GM19372 (cell line): ENCODE data around the gene MTMR3.

Experiments used
- ATAC-seq: cut with Tn5 transposase; IDR thresholded peaks from one replicate; pipeline ENCODE4 v1.9.1; 2021; ENCODE audit warnings: mild to moderate bottlenecking, low read depth, moderate library complexity; ENCODE audit not compliant: unreplicated experiment

The MTMR3 gene

GRCh38 chr22:29912605-29913398 is 29.8 kb downstream of the MTMR3 start:
- no peak for ATAC-seq

DNA sequence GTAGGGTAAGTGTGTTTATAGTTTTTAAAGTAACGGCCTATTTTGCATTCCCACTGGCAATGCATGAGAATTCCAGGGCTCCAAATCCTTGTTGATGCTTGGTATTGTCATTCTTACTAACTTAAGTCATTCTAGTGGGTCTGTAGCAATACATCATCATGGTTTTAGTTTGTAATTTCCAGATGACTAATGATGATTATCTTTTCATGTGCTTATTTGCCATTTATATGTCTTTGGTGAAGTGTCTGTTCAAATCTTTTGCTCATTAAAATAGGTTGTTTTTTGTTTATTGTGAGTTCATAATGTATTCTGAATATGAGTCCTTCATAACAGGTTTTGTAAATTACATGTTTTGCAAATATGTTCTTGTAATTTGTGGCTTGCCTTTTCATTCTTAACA is 31.2 kb downstream of the MTMR3 start:
- no peak for ATAC-seq

GRCh38 chr22:29914991-29915533 is 32.1 kb downstream of the MTMR3 start:
- no peak for ATAC-seq

GRCh38 chr22:29916007-29916544 is 33.1 kb downstream of the MTMR3 start:
- ATAC-seq = no peak

GRCh38 chr22:29917052-29917902 is 34.3 kb downstream of the MTMR3 start:
- no peak for ATAC-seq

GRCh38 chr22:29925402-29925801 is 42.4 kb downstream of the MTMR3 start:
- ATAC-seq = no peak

DNA sequence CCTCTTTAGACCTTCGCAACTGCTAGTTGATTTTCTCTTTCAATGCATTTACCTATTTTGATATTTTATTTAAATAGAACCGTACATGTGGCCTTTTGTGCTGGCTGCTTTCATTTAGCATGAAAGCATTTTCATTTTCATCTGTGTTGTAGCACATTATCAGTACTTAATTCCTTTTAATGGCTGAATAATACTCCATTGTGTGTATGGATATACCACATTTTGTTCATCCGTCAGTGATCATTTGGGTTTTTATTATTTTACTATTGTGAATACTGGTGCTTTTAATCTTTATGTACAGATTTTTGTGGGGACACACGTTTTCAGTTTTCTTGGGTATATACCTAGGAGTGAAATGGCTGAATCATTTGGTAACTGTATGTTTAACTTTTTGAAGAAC is 43.1 kb downstream of the MTMR3 start:
- ATAC-seq = no peak

DNA sequence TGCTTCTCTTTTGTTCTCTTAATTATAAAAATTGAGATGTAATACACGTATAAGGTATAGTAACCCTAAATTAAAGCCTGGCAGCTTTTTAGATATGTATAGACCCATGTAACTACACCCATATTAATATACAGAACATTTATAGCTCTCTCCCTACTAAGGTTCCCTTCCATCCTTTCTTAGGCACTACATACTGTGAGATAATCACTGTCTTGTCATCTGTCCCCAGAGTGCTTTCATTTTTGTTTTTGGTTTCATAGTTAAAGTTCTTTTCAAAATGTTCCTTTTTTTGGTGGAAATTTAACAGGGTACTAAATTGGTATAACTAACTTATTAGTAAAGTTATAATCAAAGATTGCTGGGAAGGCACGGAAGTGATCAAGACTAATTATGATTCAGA is 49.2 kb downstream of the MTMR3 start:
- ATAC-seq = no peak

- ATAC-seq = no peak
Observed at GRCh38 chr22:29933619-29934018, 50.6 kb downstream of the MTMR3 start.

DNA sequence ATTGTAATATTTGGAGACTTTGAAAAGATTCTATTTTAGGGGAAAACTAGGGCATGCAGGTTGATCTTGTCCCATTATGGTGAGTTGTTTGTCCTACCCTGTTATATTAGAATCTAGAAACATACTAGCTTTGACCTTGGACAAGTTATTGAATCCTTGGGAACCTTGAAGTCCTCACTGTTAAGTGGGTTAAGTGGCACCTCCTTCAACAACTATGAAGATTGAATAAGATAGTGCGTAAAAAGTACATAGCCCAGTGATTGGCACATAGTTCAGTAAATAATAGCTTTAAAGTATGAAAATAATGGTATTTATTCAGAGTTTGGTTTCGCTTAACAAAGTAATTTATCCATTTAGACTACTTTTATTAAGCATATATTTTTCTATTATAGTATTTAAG is 51.6 kb downstream of the MTMR3 start:
- ATAC-seq = no peak

DNA sequence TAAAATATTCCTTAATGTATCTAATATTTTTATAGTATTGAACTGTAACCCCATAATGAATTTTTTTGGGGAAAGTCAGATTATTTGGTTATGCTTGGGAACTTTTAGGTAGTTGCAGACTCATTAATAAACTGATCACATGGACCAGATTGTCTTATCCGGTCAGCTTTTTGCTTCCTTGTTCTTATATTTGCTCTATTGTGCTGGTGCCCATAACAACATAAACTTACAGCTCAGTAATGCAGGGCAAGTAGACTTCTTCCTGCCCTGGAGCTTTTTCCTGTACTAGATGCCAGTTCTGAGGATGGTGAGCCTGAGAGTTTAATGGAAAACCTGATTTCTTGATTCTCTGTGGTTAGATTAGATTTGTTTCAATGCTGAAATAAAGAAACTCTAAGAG is 53.2 kb downstream of the MTMR3 start:
- ATAC-seq = no peak

DNA sequence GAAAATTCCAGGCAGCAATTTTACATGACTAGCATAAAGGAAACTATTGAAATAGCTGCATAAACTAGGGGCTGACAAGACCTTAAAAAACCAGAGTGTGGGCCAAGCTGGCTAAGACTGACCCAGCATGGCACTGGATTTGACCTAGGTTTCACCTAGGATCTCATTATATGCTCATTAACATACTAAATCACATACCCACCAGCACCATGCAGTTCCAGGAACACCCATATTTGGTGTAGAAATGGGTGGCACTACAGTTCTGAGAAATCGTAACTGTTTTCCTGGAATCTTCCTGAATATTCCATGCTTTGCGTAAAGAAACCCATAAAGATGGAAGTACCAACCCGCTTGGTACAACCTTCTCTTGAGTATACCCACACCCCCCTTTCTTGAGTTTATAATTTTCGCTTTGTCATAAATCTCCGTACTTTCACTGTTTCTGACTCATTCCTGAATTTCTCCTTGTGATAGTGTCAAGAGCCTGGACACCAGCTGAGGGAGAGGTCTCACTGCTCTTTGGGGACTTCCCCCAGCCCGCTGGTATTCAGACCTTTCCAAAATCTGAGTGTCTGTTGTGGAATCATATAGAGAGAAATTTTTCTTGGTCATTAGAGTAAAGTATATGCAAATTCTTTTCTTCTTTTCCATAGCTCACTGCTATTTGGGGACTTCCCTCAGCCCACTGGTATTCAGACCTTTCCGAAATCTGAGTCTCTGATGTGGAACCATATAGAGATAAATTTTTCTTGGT is 55.1 kb downstream of the MTMR3 start:
- no peak for ATAC-seq

DNA sequence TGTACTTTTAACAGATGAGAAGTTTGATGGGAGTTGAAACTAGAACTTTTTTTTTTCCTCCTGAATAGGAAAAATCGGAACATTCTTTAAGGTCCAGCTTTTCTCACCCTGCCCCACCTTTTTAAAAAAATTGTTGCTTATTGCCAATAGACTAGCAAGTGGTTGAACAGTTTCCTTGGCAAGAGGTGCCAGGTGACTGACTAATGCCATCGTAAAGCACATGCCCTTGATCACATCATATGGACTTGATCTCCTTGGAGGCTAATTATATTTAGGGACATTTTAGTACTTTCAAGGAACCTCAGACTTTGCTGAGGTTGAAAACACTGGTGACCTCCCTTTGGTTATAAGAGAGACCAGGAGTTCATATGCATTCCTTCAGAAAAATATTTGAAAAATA is 57.6 kb downstream of the MTMR3 start:
- ATAC-seq = no peak

DNA sequence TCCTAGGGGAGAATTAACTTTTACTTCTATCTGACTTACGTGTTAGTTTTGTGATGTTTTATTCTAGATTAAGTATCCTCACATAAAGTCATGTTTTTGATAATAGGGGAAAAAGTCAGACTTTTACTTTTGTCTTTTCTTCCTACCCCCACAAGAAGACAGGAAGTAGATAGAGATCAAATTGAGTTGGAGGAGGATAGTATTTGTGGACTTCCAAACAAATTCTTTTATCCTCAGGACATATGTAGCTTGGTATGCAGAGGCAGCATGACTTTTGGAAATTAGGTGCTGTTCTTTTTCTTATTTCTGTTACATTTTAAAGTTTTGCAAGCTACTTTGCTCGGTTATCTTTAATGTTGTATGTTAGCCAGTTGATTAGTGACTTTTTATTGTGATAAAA is 61.4 kb downstream of the MTMR3 start:
- ATAC-seq = no peak

DNA sequence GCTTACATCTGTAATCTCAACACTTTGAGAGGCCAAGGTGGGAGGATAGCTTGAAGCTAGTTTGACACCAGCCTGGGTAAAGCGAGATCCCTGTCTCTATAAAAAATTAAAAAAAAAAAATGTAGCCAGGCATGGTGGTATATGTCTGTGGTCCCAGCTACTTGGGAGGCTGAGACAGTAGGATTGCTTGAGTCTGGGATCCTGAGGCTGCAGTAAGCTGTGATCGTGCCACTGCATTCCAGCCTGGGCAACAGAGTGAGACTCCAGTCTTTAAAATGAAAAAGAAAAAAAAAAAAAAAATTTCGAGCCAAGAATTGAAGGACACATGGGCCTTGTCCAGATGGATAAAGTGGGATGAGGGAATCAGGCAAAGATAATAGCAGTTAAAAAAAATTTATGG is 62.5 kb downstream of the MTMR3 start:
- no peak for ATAC-seq

GRCh38 chr22:29946220-29946619 is 63.2 kb downstream of the MTMR3 start:
- ATAC-seq = no peak

DNA sequence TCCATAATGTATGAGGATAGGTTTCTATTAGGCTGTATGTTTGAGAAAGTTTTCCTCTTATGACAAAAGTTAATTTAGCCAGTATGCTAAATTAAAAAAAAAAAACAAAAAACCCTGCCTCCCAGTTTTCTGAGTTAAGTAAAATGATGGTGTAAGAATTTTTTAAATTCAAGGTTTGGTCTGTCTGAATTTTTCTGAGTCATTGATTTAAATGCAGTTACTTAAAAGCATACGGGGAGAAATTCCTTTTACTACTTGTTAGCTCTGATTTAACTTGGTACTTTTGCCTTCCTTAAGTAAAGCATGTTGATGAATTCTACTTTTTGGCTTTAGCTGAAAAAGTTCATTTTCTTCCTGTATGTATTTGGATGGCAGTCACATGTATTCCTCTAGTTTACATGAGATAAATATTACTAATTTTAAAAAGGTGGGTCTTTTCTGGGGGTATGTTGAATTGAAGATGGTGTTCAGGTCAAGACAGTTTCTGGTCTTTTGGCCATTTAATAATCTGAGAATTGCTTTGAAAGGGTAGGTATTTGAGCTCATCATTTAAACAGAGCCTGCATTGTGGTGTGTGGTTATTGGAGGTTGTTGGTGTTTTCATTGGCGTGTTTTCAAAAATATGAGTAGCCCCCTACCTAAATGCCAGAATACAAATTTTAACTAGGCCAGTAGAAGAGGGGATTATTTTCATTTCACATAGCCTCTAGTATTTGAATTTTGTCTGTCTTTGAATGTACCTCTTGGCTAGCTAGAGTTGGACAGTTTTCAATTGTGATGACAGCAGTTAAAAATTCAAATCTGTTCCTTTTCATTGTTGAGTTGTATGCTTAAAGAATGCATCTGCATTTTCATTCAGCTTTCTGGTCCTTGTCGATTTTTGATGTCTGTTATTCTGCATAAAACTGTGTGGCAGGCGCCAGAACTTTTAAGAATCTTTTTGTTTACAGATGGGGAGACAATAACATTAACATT is 64.7 kb downstream of the MTMR3 start:
- no peak for ATAC-seq

GRCh38 chr22:29948385-29948769 is 65.4 kb downstream of the MTMR3 start:
- no peak for ATAC-seq

DNA sequence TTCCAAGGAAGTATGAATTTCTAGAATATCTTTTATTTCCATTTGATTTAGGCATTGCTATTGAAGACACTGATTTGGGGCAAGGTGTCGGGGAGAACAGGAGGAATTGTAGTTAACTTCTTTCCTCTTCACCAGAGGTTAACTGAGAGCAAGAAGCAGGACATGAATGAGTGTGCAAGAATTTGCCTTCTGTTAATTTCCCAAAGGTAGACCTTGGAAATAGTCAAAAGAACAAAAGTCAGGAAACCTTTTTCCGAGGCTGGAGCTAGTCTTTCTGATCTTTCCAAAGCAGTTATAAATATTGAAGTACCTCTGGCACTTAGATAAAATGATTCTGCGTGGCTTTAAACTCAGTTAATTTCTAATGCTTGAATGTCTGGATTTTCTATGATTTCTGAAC is 66.9 kb downstream of the MTMR3 start:
- ATAC-seq = no peak
